Effector memory CD4-positive, alpha-beta T cell (primary cell): Measurements from ENCODE around the gene GTF3C5.
"Not testable (repeated sequence)": the region's sequence is repeated elsewhere in the genome, so short reads cannot be mapped to it uniquely, and the experiment has no call there.

Experiments
- DNase-seq, 3 donors: peaks; one replicate each; pipeline ENCODE4 v3.0.0-alpha.2; 2020
- H3K27ac ChIP-seq: 2 replicates; pipeline ENCODE4 v1.7.0; 2013; ENCODE audit warnings: mild to moderate bottlenecking, low read length, moderate library complexity; ENCODE audit not compliant: insufficient read depth, poor library complexity, severe bottlenecking
- H3K27me3 ChIP-seq: replicated peaks from 2 replicates; pipeline ENCODE4 v1.7.0; 2013; ENCODE audit warnings: mild to moderate bottlenecking, low read length; ENCODE audit not compliant: insufficient read depth, control insufficient read depth, poor library complexity, severe bottlenecking
- H3K36me3 ChIP-seq: 2 replicates; pipeline ENCODE4 v1.7.0; 2013; ENCODE audit warnings: mild to moderate bottlenecking, low read length, moderate library complexity; ENCODE audit not compliant: control insufficient read depth, insufficient read depth
- H3K4me1 ChIP-seq: 2 replicates; pipeline ENCODE4 v1.7.0; 2013; ENCODE audit warnings: low read length, mild to moderate bottlenecking; ENCODE audit not compliant: control insufficient read depth, insufficient read depth, poor library complexity, severe bottlenecking
- H3K4me3 ChIP-seq: 2 replicates; pipeline ENCODE4 v1.7.0; 2013; ENCODE audit warnings: low read length, low read depth, mild to moderate bottlenecking; ENCODE audit not compliant: insufficient read depth, poor library complexity, severe bottlenecking
- H3K9me3 ChIP-seq: 2 replicates; pipeline ENCODE4 v1.7.0; 2013; ENCODE audit warnings: mild to moderate bottlenecking, low read length, moderate library complexity; ENCODE audit not compliant: control insufficient read depth

GTF3C5 gene

DNA sequence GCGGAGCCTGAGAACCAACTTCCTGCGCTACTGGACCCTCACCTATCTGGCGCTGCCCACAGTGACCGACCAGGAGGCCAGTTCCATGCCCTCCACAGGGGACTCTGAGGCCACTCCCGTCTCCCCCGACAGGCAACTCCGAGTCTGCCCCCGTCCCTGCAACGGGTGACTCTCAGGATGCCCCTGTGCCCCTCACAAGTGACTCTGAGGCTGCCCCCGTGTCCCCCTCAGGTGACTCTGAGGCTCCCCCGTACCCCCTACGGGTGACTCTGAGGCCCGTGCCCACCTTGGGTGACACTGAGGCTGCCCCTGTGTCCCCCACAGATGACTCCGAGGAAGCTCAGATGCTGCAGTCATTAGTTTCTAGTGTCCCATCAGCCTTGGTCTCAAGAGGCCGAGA is 56.1 kb downstream of the GTF3C5 start:
- DNase-seq = no peak
- no peaks in the 10 kb centered on the region for H3K9me3 ChIP-seq

DNA sequence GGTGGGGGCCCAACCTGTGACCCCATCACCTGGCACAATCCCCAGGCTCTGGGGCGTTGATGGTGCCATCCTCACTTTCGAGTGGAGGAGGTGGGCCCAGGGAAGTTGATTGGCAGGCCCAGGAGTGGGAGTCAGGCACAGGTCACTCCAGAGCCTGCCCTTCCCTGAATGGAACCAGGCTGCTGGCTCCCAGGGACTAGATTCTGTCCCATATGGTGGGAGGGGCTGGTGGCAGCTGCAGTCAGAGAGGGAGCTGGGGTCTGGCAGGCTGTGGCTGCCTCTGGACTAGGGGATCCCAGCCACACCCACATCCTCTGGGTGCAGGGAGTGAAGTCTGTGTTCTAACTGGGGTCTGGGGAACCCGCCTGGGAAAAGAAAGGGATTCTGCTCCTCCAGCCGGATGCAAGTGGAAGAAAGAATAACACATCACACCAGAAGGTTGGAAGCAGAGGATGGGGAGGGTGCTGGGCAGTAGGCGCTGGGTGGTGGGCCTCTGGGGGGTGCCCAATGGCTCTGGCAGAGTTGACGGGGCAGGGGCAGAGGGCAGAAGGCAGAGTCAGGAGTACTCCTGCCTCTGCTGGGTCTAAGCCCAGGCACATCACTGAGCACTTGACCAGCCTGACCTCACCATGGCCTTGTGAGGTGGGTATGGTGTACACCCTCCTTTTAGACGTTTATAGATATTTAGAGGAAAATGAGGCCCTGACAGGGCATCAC is 56.8 kb downstream of the GTF3C5 start:
- Histone ChIP-seq H3K9me3 (no peaks in the 10 kb centered on the region), H3K36me3 (no peaks in the 10 kb centered on the region), H3K4me1 (no peaks in the 10 kb centered on the region), H3K27ac (no peak overlapping the region), H3K27me3 (no peaks in the 10 kb centered on the region), H3K4me3 (no peak overlapping the region)
- DNase-seq = no peak

More for the DNA sequence above, 56.1 kb downstream of the GTF3C5 start:
- Histone ChIP-seq H3K27ac (no peak overlapping the region), H3K4me3 (no peak overlapping the region), H3K36me3 (no peaks in the 10 kb centered on the region), H3K4me1 (no peaks in the 10 kb centered on the region), H3K27me3 (no peaks in the 10 kb centered on the region)

- Histone ChIP-seq H3K4me1 (no peaks in the 10 kb centered on the region), H3K27me3 (no peaks in the 10 kb centered on the region), H3K9me3 (no peaks in the 10 kb centered on the region), H3K4me3 (no peak overlapping the region), H3K27ac (no peak overlapping the region), H3K36me3 (no peaks in the 10 kb centered on the region)
- no peak for DNase-seq
Observed at GRCh38 chr9:133088146-133088750, 57.5 kb downstream of the GTF3C5 start.

DNA sequence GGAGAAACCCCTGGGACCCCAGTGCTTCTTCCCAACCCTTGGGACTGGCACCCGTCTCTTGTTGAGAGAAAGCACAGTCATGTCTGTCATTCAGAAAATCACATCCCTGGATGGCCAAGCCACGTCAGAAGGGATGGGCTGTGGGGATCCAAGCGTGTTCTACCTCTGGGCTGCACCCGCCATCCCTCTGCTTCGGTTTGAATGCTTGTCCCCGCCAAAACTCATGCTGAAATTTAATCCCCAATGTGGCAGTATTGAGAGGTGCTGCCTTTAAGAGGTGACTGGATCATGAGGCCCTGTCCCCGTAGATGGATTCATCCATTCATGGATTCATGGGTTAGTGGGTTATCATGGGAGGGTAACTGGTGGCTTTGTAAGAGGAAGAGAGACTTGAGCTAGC is 58.0 kb downstream of the GTF3C5 start:
- Histone ChIP-seq H3K4me3 (no peak overlapping the region), H3K9me3 (no peaks in the 10 kb centered on the region), H3K4me1 (no peaks in the 10 kb centered on the region), H3K27me3 (no peaks in the 10 kb centered on the region), H3K27ac (no peak overlapping the region), H3K36me3 (no peaks in the 10 kb centered on the region)
- no peak for DNase-seq

DNA sequence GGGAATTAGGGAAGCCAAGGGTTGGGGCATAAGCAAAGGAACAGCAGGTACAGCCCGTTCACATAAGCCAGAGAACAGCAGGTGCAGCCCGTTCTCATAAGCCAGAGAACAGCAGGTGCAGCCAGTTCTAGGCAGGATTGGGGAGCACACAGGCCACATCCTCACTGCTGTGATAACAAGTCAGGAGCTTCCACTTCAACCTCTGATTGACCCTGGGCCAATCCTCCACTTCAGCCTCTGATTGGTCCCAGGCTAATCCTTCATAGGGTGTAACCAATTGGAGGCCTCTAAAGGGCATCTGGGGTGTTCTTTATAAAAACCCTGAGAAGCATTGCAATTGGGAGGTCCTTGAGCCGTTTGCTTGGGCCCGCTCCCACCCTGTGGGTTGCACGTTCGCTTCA is 58.5 kb downstream of the GTF3C5 start:
- Histone ChIP-seq H3K4me1 (no peaks in the 10 kb centered on the region), H3K4me3 (no peak overlapping the region), H3K27ac (no peak overlapping the region), H3K27me3 (no peaks in the 10 kb centered on the region), H3K36me3 (no peaks in the 10 kb centered on the region), H3K9me3 (no peaks in the 10 kb centered on the region)
- DNase-seq = no peak

GRCh38 chr9:133090187-133090586 is 59.4 kb downstream of the GTF3C5 start:
- H3K4me3 ChIP-seq = no peak overlapping the region
- H3K36me3 ChIP-seq = no peaks in the 10 kb centered on the region
- DNase-seq = no peak
- no peaks in the 10 kb centered on the region for H3K27me3 ChIP-seq
- no peak overlapping the region for H3K27ac ChIP-seq
- no peaks in the 10 kb centered on the region for H3K4me1 ChIP-seq
- H3K9me3 ChIP-seq = no peaks in the 10 kb centered on the region

- H3K27me3 ChIP-seq = no peaks in the 10 kb centered on the region
- DNase-seq = no peak
- H3K9me3 ChIP-seq = no peaks in the 10 kb centered on the region
- H3K27ac ChIP-seq = no peak overlapping the region
- H3K4me3 ChIP-seq = no peak overlapping the region
- no peaks in the 10 kb centered on the region for H3K4me1 ChIP-seq
- H3K36me3 ChIP-seq = no peaks in the 10 kb centered on the region
Observed at GRCh38 chr9:133090752-133091385, 60.1 kb downstream of the GTF3C5 start.

DNA sequence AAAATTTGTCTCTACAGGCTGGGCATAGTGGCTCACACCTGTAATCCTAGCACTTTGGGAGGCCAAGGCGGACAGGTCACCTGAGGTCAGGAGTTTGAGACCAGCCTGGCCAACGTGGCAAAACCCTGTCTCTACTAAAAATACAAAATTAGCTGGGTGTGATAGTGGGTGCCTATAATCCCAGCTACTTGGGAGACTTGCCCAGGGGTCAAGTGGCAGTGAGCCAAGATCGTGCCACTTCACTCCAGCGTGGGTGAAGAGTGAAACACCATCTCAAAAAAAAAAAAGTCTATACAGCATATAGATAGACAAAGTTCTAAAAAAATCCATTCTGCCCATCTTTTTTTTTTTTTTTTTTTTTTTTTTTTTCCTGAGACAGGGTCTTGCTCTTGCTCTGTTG is 63.6 kb downstream of the GTF3C5 start:
- not testable (repeated sequence) for H3K4me3 ChIP-seq, H3K9me3 ChIP-seq, H3K27me3 ChIP-seq, H3K4me1 ChIP-seq, DNase-seq, H3K27ac ChIP-seq
- H3K36me3 ChIP-seq = peaks cover 26% of the 10 kb centered on the region

DNA sequence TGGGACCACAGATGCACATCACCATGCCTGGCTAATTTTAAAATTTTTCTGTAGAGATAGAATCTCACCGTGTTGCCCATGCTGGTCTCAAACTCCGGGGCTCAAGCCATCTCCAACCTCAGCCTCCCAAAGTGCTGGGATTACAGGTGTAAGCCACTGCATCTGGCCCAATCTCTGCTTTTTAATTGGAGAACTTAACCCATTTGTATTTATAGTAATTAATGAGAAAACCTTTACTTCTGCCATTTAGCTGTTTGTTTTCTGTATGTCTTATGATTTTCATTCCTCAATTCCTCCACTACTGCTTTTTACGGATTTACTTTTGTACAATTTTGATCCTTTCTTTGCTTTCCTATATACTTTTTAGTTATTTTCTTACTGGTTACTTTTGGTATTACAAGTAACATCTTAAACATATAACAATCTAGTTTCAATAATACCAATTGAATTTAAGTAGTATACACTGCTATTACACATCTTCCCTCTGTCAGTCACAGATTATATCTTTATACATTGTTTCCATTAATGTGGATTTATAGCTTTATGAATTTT is 64.1 kb downstream of the GTF3C5 start:
- peaks cover 6% of the 10 kb centered on the region for H3K9me3 ChIP-seq
- H3K4me3 ChIP-seq = no peak overlapping the region
- H3K27ac ChIP-seq = no peak overlapping the region
- H3K27me3 ChIP-seq = no peaks in the 10 kb centered on the region
- H3K36me3 ChIP-seq = peaks cover 31% of the 10 kb centered on the region
- no peaks in the 10 kb centered on the region for H3K4me1 ChIP-seq
- DNase-seq = no peak
